Muscle of leg (tissue), 11 donors: ENCODE data around the gene RBBP8NL. TPM values are rescaled to one million over a fixed set of nuclear protein-coding genes. Genes with fewer than 3 reads are reported as not detected.

Experiments
- DNase-seq: peaks from one replicate; pipeline ENCODE4 v3.0.0; 2013
- H3K27ac ChIP-seq: one replicate; pipeline ENCODE4 v1.5.1; 2013; ENCODE audit warnings: mild to moderate bottlenecking, low read length, control low read depth
- H3K27me3 ChIP-seq: one replicate; pipeline ENCODE4 v1.6.1; 2013; ENCODE audit warnings: low read length; ENCODE audit not compliant: control insufficient read depth, insufficient read depth
- H3K36me3 ChIP-seq: one replicate; pipeline ENCODE4 v1.6.1; 2013; ENCODE audit warnings: low read length; ENCODE audit not compliant: control insufficient read depth, insufficient read depth
- H3K4me1 ChIP-seq: one replicate; pipeline ENCODE4 v1.6.1; 2013; ENCODE audit warnings: low read length; ENCODE audit not compliant: control insufficient read depth, insufficient read depth
- H3K4me3 ChIP-seq: one replicate; pipeline ENCODE4 v1.5.1; 2013; ENCODE audit warnings: low read length, control low read depth
- H3K9me3 ChIP-seq: replicated peaks from 2 replicates; pipeline ENCODE4 v1.6.1; 2013; ENCODE audit warnings: low read depth, low read length; ENCODE audit not compliant: control insufficient read depth
- WGBS: methylation state at CpG from one replicate; pipeline ENCODE4 v1.1.5; 2013; ENCODE audit warnings: missing lambda C conversion rate; ENCODE audit not compliant: insufficient coverage; 5-methylcytosine and 5-hydroxymethylcytosine counted together
- polyA plus RNA-seq, 8 donors: library from polyadenylated mRNA; unstranded; fragments of 120-200 nt; gene quantifications; one replicate each; pipeline versions ENCODE4 v1.2.1 to v1.2.3, GENCODE V29; 2013; ENCODE audit warnings: inconsistent platforms in 1 of 8, low replicate concordance in 1 of 8; ENCODE audit not compliant: insufficient read length in 8 of 8, insufficient read depth in 1 of 8
- total RNA-seq: library from RNA; stranded (reverse); fragments of 120-200 nt; gene quantifications from one replicate; pipeline ENCODE4 v1.2.4, GENCODE V29; 2013

The RBBP8NL gene
- total and polyA plus RNA-seq, 9 donors, result 0.04 to 0.68 (median 0.11) TPM; not detected in 4

DNA sequence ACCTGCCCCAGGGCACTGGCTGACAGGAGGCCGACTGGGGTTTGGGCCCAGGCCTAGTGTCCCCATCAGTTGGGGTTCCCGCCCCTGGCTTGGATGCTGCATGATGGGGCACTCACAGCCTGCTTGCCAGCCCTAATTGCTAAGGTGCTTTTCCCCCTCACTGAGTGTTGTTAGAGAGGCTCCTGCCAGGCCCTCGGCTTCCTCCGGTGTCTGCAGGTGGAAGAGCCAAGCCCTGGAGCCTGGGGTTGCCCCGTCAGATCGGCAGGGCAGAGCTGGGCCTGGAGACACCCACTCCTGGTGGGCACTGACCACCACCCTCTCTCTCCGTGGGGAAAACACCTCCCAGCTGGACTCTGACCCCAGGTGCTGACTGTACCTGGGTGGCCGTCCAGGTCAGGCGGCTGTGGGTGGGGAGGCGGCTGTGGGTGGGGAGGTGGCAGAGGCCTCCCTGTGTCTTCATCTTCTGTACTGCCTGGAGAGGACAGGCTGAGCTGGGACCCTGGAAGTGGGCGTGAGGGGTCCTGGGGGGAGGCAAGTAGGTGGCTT lies 14.2 kb downstream of the RBBP8NL start:
- no peak for DNase-seq
- WGBS, result 81% methylated on average over 9 of the region's 11 CpGs
- Histone ChIP-seq H3K9me3 (no peaks in the 10 kb centered on the region), H3K4me1 (peaks cover 28% of the 10 kb centered on the region), H3K36me3 (no peaks in the 10 kb centered on the region), H3K27ac (no peak overlapping the region), H3K27me3 (peaks cover 11% of the 10 kb centered on the region), H3K4me3 (no peak overlapping the region)

DNA sequence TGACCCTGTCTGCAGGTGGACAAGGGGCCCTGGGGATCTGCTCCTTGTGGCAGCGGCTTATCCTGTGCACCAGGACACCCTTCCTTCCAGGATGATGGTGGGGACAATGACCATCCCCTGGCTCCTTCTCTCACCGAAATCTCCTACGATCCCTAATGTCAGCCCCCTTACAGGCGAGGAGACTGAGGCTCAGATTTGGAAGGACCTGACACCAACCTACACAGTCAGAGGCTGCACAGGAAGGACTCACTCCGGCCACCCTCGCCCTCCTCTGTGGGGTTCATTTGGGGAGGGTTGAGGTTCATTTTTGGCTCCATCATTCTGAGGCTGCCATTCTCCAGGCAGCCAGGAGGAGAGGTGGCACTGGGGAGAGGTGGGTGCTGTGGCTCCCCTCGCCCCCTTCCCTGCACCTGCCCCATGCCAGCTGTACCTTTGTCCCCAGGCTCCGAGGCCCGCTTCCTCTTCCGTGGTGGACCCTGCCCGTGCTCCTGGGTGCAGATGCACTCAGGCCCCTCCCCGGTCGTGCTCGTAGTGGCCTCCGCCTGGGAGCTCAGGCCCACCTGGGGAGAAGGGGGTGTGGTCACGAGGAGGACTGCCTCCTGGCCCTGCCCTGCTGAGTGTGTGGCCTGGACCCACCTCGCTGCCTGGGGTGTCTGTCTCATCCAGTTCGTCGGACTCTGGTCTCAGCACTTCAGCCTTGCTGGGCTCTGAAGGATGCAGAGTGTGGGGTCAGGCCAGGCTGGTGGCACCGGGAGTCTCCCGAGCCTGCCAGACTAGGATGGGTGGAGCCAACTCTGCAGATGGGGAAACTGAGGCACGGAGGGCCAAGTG lies 14.9 kb downstream of the RBBP8NL start:
- Histone ChIP-seq H3K36me3 (no peaks in the 10 kb centered on the region), H3K4me1 (peaks cover 35% of the 10 kb centered on the region), H3K4me3 (no peak overlapping the region), H3K9me3 (no peaks in the 10 kb centered on the region), H3K27me3 (peaks cover 11% of the 10 kb centered on the region), H3K27ac (no peak overlapping the region)
- no peak for DNase-seq
- 61% methylated on average over 14 of the region's 22 CpGs for WGBS

DNA sequence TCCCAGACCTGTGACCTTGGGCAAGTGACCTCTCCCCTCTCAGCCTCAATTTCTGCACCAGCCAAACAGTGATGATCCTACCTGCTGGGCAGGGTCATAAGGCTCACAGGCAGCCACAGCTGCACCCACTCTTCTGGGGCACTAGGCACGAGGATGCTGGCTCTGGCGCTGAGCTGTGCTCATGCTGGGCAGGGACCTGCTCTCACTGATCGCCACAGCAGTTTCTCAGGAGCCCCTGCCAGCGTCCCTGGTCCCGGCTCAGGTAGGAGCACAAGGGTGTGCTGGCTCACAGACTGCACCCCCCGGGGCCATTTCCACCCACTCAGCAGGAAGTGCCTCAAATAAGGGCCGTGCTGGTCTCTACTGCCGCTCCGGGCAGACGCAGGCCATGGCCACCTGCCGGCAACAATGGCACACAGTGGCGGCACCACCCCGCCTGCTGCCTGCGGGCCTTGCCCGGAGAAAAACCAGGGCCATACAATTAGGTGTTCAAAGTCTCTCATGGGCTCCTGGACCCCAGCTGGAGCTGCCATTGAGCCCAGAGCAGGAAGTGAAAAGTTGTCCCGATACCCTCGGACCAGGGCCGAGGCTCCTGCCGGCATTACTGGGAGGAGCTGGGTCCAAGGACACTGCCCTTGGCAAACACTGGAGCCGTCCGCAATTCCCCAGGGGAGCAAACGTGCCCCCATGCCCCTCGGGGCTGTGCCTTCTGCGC lies 15.7 kb downstream of the RBBP8NL start:
- no peak overlapping the region for H3K4me3 ChIP-seq
- no peaks in the 10 kb centered on the region for H3K9me3 ChIP-seq
- peaks cover 9% of the 10 kb centered on the region for H3K27me3 ChIP-seq
- WGBS, result 71% methylated on average over 23 of the region's 24 CpGs
- no peak overlapping the region for H3K27ac ChIP-seq
- peaks cover 38% of the 10 kb centered on the region for H3K4me1 ChIP-seq
- no peak for DNase-seq
- no peaks in the 10 kb centered on the region for H3K36me3 ChIP-seq

DNA sequence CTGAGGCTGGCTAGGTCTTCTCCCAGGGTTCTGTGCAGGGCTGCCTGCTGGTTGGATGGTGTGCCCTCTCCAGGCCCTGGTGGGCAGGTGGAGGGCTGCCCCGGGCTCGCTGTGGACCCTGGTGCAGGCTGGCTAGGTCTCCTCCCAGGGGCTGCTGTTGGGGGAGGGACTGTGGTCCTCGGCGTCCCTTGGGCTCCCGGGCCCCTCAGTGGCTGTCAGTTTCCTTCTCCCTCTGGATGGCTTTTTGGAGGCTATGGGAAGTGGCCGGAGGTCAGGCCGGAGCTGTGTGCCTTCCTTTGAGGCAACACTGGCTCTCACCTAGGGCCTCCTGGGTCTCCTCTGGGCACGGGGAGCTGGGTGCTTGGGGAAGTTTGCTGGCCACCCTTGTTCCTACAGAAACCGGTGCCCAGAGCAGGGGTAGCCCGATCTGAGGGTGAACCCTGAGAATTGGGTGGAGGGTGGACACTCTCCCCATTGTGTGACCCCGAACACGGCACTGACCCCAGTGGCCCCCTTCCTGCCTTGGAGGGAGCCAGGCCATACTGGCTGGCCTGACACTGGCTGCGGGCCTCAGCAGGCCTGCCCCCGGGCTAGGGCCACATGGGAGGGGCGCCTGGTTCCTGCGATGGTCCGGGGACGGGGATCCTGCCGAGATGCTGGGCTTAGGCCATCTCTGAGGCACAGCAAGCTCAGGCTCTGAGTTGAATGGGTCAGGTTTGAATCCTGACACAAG lies 16.4 kb downstream of the RBBP8NL start:
- peaks cover 5% of the 10 kb centered on the region for H3K27me3 ChIP-seq
- H3K36me3 ChIP-seq, result no peaks in the 10 kb centered on the region
- no peaks in the 10 kb centered on the region for H3K9me3 ChIP-seq
- H3K4me1 ChIP-seq, result peaks cover 45% of the 10 kb centered on the region
- no peak overlapping the region for H3K4me3 ChIP-seq
- H3K27ac ChIP-seq, result no peak overlapping the region
- no peak for DNase-seq
- 60% methylated on average over 13 of the region's 19 CpGs for WGBS

DNA sequence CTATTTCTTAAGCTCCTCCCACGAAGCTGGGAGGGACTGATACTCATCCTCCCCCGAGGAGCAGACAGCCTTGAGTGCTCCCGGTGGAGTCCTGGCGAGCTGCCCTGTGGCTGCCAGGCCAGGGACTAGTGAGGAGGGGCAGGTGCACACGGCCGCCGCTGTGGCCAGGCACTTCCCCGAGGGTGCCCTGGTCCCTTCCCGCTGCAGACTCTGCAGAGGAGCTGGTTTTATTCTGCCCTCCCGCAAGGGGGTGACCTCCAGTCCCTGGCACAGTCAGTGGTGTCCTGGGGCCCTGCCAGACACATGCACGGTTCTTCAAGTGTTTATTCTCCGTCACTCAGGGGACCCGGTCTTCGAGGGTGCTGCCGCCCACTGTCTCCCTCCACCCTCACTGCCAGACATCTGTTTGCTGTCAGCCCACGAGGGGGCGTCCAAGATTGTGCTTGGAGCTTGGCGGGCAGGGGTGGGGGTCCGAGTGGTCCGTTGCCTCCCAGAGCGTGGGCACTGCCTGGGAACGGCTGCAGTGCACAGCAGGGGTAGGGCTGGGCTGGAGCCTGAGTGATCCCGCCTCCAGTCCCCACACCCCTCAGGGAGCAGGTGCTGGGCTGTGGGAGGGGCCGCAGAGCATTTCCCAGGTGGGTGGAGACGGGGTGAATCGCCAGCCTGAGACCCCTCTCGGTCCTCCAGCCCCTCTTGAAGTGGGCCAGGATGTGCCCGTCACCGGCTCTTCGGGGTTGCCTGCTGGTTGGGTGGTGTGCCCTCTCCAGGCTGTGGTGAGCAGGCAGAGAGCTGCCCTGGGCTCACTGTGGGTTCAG lies 17.2 kb downstream of the RBBP8NL start:
- Histone ChIP-seq H3K27ac (no peak overlapping the region), H3K27me3 (peaks cover 5% of the 10 kb centered on the region), H3K36me3 (no peaks in the 10 kb centered on the region), H3K4me1 (peaks cover 51% of the 10 kb centered on the region), H3K4me3 (no peak overlapping the region), H3K9me3 (no peaks in the 10 kb centered on the region)
- peak; percentile 39 for DNase-seq
- 7% methylated on average over 18 of the region's 30 CpGs for WGBS

DNA sequence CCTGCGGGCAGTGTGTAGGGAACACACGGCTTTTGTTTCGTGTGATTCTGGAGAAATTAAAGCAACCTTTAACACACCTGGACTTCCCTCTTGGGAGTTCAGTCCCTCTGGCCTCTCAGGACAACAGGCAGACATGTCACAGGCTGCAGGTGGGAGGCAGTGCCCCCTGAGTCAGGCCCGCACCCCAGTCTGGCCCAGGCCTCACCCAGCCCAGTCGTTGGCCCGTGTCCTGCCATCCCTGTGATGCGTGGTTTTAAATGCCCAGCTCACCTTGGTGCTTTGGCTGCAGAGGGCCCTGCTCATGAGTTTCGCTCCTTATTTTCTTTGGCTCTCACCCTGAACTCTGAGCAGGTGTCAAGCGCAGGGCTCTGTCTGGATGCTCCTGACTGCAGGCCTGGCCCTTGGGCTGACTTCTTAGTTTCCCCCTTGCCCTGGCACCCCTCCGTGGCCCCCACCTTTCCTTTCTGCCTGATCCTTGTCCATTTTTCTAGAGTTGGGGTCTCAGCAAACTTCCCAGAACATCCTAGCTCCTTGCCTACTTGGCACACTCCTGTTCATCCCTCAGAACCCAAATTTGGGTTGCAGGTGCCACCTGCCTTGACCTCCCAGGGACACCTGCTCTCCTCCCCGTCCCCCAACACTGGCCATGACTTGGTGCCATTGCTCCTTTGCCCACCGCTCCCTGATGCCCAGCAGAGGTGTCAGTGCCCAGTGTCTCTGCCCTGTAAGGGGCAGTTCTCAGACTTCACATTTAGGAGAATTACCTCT lies 18.1 kb downstream of the RBBP8NL start:
- WGBS, result 81% methylated on average over 10 of the region's 12 CpGs
- Histone ChIP-seq H3K4me1 (peaks cover 51% of the 10 kb centered on the region), H3K36me3 (no peaks in the 10 kb centered on the region), H3K27ac (no peak overlapping the region), H3K9me3 (no peaks in the 10 kb centered on the region), H3K4me3 (no peak overlapping the region), H3K27me3 (peaks cover 5% of the 10 kb centered on the region)
- DNase-seq, result no peak

DNA sequence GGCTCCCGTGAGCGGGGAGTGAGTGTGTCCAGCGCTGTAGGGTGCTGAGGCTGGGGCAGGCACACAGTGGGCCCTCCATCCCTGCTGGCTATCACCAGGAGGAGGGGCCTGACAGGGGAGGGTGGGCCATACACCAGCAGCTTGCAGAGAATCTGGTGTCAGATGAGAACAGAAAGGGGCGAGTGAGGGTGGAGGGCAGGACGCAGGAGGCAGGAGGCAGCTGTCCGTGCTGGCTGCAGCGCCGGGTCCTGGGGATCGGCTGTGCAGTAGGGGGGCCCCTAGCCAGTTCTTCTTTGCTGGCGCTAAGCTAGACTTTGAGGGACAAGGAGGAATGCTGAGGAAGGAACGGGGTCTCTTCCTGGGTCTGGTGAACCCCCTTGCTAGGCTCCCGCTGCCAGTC lies 18.7 kb downstream of the RBBP8NL start:
- 49% methylated on average over 10 of the region's 12 CpGs for WGBS
- DNase-seq, result no peak
- Histone ChIP-seq H3K27me3 (peaks cover 5% of the 10 kb centered on the region), H3K36me3 (no peaks in the 10 kb centered on the region), H3K27ac (no peak overlapping the region), H3K4me3 (no peak overlapping the region), H3K4me1 (peaks cover 48% of the 10 kb centered on the region), H3K9me3 (no peaks in the 10 kb centered on the region)

DNA sequence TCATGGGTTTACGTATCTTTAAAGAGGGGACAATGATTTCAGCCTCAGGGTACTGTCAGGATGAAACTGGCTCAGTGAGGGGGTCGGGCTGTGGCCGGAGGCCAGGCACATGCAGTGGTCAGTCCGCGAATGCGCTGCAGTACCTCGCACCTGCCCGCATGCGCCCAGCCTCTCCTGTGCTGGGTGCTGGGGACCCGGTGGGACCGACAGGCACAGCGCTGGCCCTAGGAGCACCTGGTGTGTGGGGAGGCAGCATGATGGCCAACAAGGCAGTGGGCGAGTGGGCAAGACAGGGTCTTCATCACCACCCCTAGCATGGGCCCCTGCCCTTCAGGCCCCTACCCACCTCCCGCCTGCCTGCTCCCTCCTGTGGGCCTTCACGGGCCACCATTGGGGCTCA lies 19.3 kb downstream of the RBBP8NL start:
- no peak for DNase-seq
- Histone ChIP-seq H3K36me3 (no peaks in the 10 kb centered on the region), H3K9me3 (no peaks in the 10 kb centered on the region), H3K4me1 (peaks cover 53% of the 10 kb centered on the region), H3K27ac (no peak overlapping the region), H3K4me3 (no peak overlapping the region), H3K27me3 (peaks cover 5% of the 10 kb centered on the region)
- WGBS, result 86% methylated on average over 14 of the region's 15 CpGs
